Gastrocnemius medialis (tissue), 4 donors: ENCODE data around the gene RPS3A.

Experiments used
- CTCF ChIP-seq, 5 experiments: fragments of 450-650 bp in 3 of 5; fragments of 200-600 bp in 2 of 5; sonication (generic) in 2 of 5; IDR thresholded peaks in 4 of 5; conservative IDR thresholded peaks in 1 of 5; 1 replicate in 4 of 5; 2 replicates in 1 of 5; pipeline ENCODE4 v1.5.1; 2016 to 2019; ENCODE audit warnings: antibody characterized with exemption in 5 of 5, mild to moderate bottlenecking in 3 of 5, moderate library complexity in 3 of 5
- POLR2A ChIP-seq, 2 donors: fragments of 450-650 bp; IDR thresholded peaks; one replicate each; pipeline ENCODE4 v1.6.1; 2017; ENCODE audit warnings: antibody characterized with exemption in 2 of 2, mild to moderate bottlenecking in 2 of 2, moderate library complexity in 2 of 2

GRCh38 chr4:151099229-151099975, at the start of gene RPS3A:
- peak; percentile 80 for TF ChIP-seq POLR2A (IDR thresholded peaks at IDR 0.05)
- TF ChIP-seq CTCF (IDR thresholded peaks at IDR 0.05 in 4 of 5, conservative IDR thresholded peaks at IDR 0.05 in 1 of 5) = peak; percentile 55 to 87 (median 75)
